Endothelial cell of umbilical vein (primary cell): ENCODE data around the gene ZNF101. TPM values are rescaled to one million over a fixed set of nuclear protein-coding genes. Genes with fewer than 3 reads are reported as not detected.

Experiments
- BruUV-seq: library from RNA; stranded (reverse); fragments of 400-500 nt; replicated peaks from 2 replicates; lab custom pipeline; 2021; lab: Mats Ljungman, UMichigan
- CTCF ChIA-PET: fragments of 300-600, 350-600 bp; sonication (Branson Sonifier 250); formaldehyde crosslinking; loops from one replicate; lab custom pipeline; 2021; ENCODE audit warnings: antibody characterized with exemption, inconsistent platforms; lab: Charles Lee
- POLR2A ChIA-PET: fragments of 300-600, 350-600 bp; sonication (Branson Sonifier 250); formaldehyde crosslinking; loops from one replicate; lab custom pipeline; 2021; ENCODE audit warnings: antibody characterized with exemption, inconsistent platforms; lab: Charles Lee
- DNase-seq: peaks from one replicate; pipeline ENCODE4 v3.0.0-alpha.2; 2011; ENCODE audit warnings: low read depth, low spot score
- FAIRE-seq: peaks from 2 replicates; lab custom pipeline; 2011; peaks lifted over from hg19 to GRCh38; lab: Jason Lieb, UNC
- H2AFZ ChIP-seq: 2 replicates; pipeline ENCODE4 v1.6.0; 2012; ENCODE audit warnings: low read depth, low read length, control low read depth, inconsistent platforms
- H3K27ac ChIP-seq: 2 replicates; pipeline ENCODE4 v1.5.1; 2011; ENCODE audit warnings: low read depth, mild to moderate bottlenecking, control low read depth, low read length, moderate library complexity; ENCODE audit not compliant: insufficient read depth
- H3K27me3 ChIP-seq, 2 experiments: 2 replicates each; pipeline versions ENCODE4 v1.6.0 to v1.6.1; 2011; ENCODE audit warnings: low read length in 2 of 2, mixed read lengths in 1 of 2; ENCODE audit not compliant: control insufficient read depth in 2 of 2, insufficient read depth in 2 of 2
- H3K36me3 ChIP-seq, 2 experiments: 2 replicates in 1 of 2; 3 replicates in 1 of 2; pipeline ENCODE4 v1.5.1; 2011; ENCODE audit warnings: low read length in 2 of 2, mild to moderate bottlenecking in 1 of 2, moderate library complexity in 1 of 2; ENCODE audit not compliant: control insufficient read depth in 2 of 2, insufficient read depth in 2 of 2; ENCODE audit errors: extremely low read depth in 1 of 2
- H3K4me1 ChIP-seq: 3 replicates; pipeline ENCODE4 v1.5.1; 2011; ENCODE audit warnings: mild to moderate bottlenecking, low read length; ENCODE audit not compliant: control insufficient read depth, insufficient read depth; ENCODE audit errors: extremely low read depth
- H3K4me2 ChIP-seq: 2 replicates; pipeline ENCODE4 v1.6.1; 2011; ENCODE audit warnings: low read length, control low read depth, mixed read lengths; ENCODE audit not compliant: insufficient read depth
- H3K4me3 ChIP-seq, 3 experiments: fragments of 200-600 bp in 1 of 3; sonication (generic), shearing (Covaris generic) in 1 of 3; replicated peaks in 1 of 3; 2 replicates each; pipeline ENCODE4 v1.5.1; 2011 to 2016; ENCODE audit warnings: control low read depth in 3 of 3, low read length in 3 of 3, mild to moderate bottlenecking in 2 of 3, inconsistent platforms in 1 of 3, low read depth in 1 of 3, moderate library complexity in 1 of 3; ENCODE audit not compliant: insufficient read depth in 1 of 3
- H3K79me2 ChIP-seq: 2 replicates; pipeline ENCODE4 v1.6.0; 2012; ENCODE audit warnings: low read length, inconsistent platforms; ENCODE audit not compliant: control insufficient read depth, insufficient read depth
- H3K9ac ChIP-seq: replicated peaks from 2 replicates; pipeline ENCODE3; 2011; ENCODE audit warnings: low read length, control low read depth; ENCODE audit not compliant: insufficient read depth; ENCODE audit errors: extremely low read depth
- H3K9me1 ChIP-seq: replicated peaks from 3 replicates; pipeline ENCODE4 v1.6.0; 2011; ENCODE audit warnings: mild to moderate bottlenecking, low read length; ENCODE audit not compliant: control insufficient read depth, insufficient read depth; ENCODE audit errors: extremely low read depth
- H3K9me3 ChIP-seq: replicated peaks from 2 replicates; pipeline ENCODE4 v1.5.1; 2012; ENCODE audit warnings: low read length, inconsistent platforms; ENCODE audit not compliant: control insufficient read depth, insufficient read depth
- H4K20me1 ChIP-seq: replicated peaks from 2 replicates; pipeline ENCODE3; 2011; ENCODE audit warnings: mild to moderate bottlenecking, low read length; ENCODE audit not compliant: control insufficient read depth, insufficient read depth; ENCODE audit errors: extremely low read depth
- CTCF ChIP-seq, 2 donors: IDR thresholded peaks; 1 replicate in 1 of 2; 2 replicates in 1 of 2; pipeline ENCODE4 v1.5.1; 2011; ENCODE audit warnings: low read length in 2 of 2, mild to moderate bottlenecking in 2 of 2, moderate library complexity in 2 of 2, control low read depth in 1 of 2, inconsistent platforms in 1 of 2, low read depth in 1 of 2; ENCODE audit not compliant: insufficient read depth in 1 of 2; ENCODE audit errors: extremely low read depth in 1 of 2
- EZH2 ChIP-seq: IDR thresholded peaks from 2 replicates; pipeline ENCODE4 v1.6.1; 2012; ENCODE audit warnings: borderline replicate concordance, low read depth, mild to moderate bottlenecking, moderate library complexity, low read length, inconsistent platforms; ENCODE audit not compliant: severe bottlenecking
- GATA2 ChIP-seq: IDR thresholded peaks from 2 replicates; pipeline ENCODE4 v1.7.0; 2011; ENCODE audit warnings: low read depth, mild to moderate bottlenecking, moderate library complexity, mixed read lengths, low read length; ENCODE audit not compliant: insufficient read length, insufficient read depth
- JUN ChIP-seq: IDR thresholded peaks from 2 replicates; pipeline ENCODE4 v1.6.1; 2011; ENCODE audit warnings: borderline replicate concordance, low read depth; ENCODE audit not compliant: insufficient read length, insufficient read depth
- MAX ChIP-seq: IDR thresholded peaks from 2 replicates; pipeline ENCODE4 v1.6.1; 2011; ENCODE audit not compliant: insufficient read depth, insufficient read length
- POLR2A ChIP-seq: IDR thresholded peaks from 2 replicates; pipeline ENCODE4 v1.6.1; 2012; ENCODE audit warnings: low read depth, mild to moderate bottlenecking, control low read depth, low read length
- dilution Hi-C: fragments of 300-500 bp; cut with MboI; formaldehyde crosslinking; loops from one replicate; pipeline ENCODE4 v1.15.0; 2019; ENCODE audit warnings: low sequenced_read_pairs; ENCODE audit not compliant: extremely low pct_ligation_motif_present
- intact Hi-C: fragments of 100-400 bp; cut with micrococcal nuclease; formaldehyde crosslinking; loops from one replicate; pipeline ENCODE4 v1.10.0; 2022
- polyA plus RNA-seq, 4 experiments: library from polyadenylated mRNA; depleted of rRNA in 3 of 4; stranded (reverse) in 3 of 4; unstranded in 1 of 4; fragments of >200 nt; gene quantifications; 2 replicates each; pipeline versions ENCODE4 v1.2.1 to v1.2.3, GENCODE V29; 2011 to 2012; ENCODE audit warnings: missing spikeins in 1 of 4
- total RNA-seq: library from RNA; stranded (reverse); gene quantifications from 2 replicates; pipeline ENCODE4 v1.2.3, GENCODE V29; 2021

ZNF101 gene
- total and polyA plus RNA-seq, 2 donors (not counting 3 experiments of a cell fraction or from before 2014, with no cell fraction given): 2.8 to 12.8 TPM

DNA sequence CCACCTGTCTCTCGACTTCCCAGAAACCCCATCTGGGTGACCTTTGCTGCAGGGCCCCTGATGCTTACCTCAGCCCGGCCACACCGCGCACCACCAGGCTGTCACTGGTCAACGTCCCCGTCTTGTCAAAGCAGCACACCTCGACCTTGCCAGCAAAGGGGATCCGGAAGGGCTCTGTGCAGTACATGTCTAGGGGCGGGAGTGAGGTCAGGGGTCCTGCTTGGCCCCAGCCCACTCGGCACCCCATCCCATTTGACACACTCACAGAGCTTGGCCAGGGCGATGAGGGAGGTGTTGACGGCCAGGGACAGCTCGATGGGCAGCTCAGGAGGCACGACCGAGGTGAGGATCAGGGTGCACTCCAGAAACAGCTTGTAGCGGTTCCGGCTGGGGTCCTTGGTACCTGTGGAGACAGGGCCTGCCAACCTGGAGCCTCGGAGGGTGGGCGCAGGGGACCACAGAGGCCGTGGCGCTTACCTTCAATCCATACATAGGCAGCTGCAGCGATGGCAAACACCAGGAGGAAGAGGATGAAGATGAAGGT, 13.5 kb upstream of the ZNF101 start:
- POLR2A ChIA-PET: no interaction called here

DNA sequence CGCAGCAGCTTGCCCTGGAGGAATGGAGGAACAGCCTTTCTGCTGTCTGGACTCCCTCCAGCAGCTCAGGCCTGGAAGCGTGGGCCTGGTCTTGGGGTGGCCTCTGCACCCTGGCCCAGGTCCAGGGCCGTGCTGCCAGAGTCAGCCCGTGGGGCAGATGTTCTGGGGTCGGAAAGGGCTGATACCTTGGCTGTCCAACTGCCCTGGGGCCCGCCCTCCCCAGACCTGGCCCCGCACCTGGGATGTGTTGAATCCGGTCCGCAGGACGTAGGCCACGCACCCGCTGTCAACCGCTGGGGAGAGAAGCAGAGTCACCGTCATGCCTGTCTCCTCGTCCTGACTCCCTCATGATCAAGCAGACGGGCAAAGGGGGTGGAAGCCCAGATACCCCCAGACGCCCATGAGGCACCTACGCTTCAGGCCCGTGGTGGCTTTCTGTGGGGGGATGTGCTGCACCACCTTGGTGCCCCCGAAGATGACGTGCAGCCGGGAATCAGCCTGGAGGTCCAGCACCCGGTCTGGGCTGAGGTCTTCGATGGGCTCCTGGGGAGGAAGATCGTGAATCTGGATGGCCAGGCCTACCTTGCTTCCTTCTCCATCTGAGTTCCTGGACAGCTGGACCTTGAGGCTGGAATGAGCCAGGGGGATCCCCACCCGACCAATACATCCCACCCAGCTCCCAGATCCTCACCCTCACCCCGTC, 12.8 kb upstream of the ZNF101 start:
- DNase-seq: no peak

More for the DNA sequence above, 13.5 kb upstream of the ZNF101 start:
- Histone ChIP-seq H3K9ac (no peak overlapping the region), H3K4me2 (no peak overlapping the region), H3K36me3 (peaks cover 14 to 77% of the 10 kb centered on the region in 2 experiments), H4K20me1 (no peaks in the 10 kb centered on the region), H3K27ac (no peak overlapping the region), H3K9me1 (no peaks in the 10 kb centered on the region), H3K9me3 (no peaks in the 10 kb centered on the region), H3K4me3 (no peak overlapping the region), H3K79me2 (peaks cover under 1% of the 10 kb centered on the region), H3K27me3 (no peaks in the 10 kb centered on the region), H3K4me1 (no peaks in the 10 kb centered on the region), H2AFZ (no peak overlapping the region)
- DNase-seq: no peak
- intact Hi-C loops (no loop called here), dilution Hi-C loops (no loop called here)
- BruUV-seq: no TSS peak
- FAIRE-seq: no peak
- no peak for TF ChIP-seq MAX
- TF ChIP-seq EZH2: no peak
- no peak for TF ChIP-seq POLR2A
- TF ChIP-seq JUN: no peak
- CTCF ChIA-PET: no interaction called here

More for the DNA sequence above, 12.8 kb upstream of the ZNF101 start:
- H2AFZ ChIP-seq: no peak overlapping the region
- H3K36me3 ChIP-seq: peaks cover 14 to 72% of the 10 kb centered on the region in 2 experiments
- no peaks in the 10 kb centered on the region for H3K27me3 ChIP-seq
- no peaks in the 10 kb centered on the region for H3K9me1 ChIP-seq
- H3K4me1 ChIP-seq: no peaks in the 10 kb centered on the region
- FAIRE-seq: no peak
- ChIA-PET CTCF (no interaction called here), POLR2A (no interaction called here)
- H3K9me3 ChIP-seq: no peaks in the 10 kb centered on the region
- H3K27ac ChIP-seq: no peak overlapping the region
- H3K4me3 ChIP-seq: no peak overlapping the region
- H3K79me2 ChIP-seq: peaks cover 1% of the 10 kb centered on the region
- BruUV-seq: no TSS peak
- no peak overlapping the region for H3K9ac ChIP-seq
- no peak overlapping the region for H3K4me2 ChIP-seq
- intact Hi-C loops (no loop called here), dilution Hi-C loops (no loop called here)
- no peaks in the 10 kb centered on the region for H4K20me1 ChIP-seq
- no peak for TF ChIP-seq GATA2
- TF ChIP-seq JUN: no peak
- TF ChIP-seq MAX: no peak
- no peak for TF ChIP-seq CTCF (IDR thresholded peaks at IDR 0.05; ENCODE audit: extremely low read depth in 1 of 2, insufficient read depth in 1 of 2, low read depth in 1 of 2, low read length in 2 of 2)
